T-cell (primary cell): Measurements from ENCODE around the gene USP11. TPM values are rescaled to one million over a fixed set of nuclear protein-coding genes. Genes with fewer than 3 reads are reported as not detected.
A peak's percentile ranks its signal among the peaks of the same experiment; 100 is the strongest.

Experiments used
- ATAC-seq, 4 experiments: fragments of 200-7000 bp in 3 of 4; fragments of 150-1000 bp in 1 of 4; cut with Tn5 transposase; replicated peaks in 1 of 4; 1 replicate in 3 of 4; 2 replicates in 1 of 4; pipeline ENCODE4 v1.10.0; 2021; ENCODE audit warnings: moderate library complexity in 3 of 4, mild to moderate bottlenecking in 2 of 4, moderate number of reproducible peaks in 1 of 4
- CTCF ChIA-PET, 2 donors: fragments of 300-600 bp; sonication (Branson Sonifier 250); formaldehyde crosslinking; loops; one replicate each; lab custom pipeline; 2022; ENCODE audit warnings: antibody characterized with exemption in 2 of 2; lab: Charles Lee
- POLR2A ChIA-PET, 2 donors: fragments of 300-600 bp; sonication (Branson Sonifier 250); formaldehyde crosslinking; loops; one replicate each; lab custom pipeline; 2022; ENCODE audit warnings: antibody characterized with exemption in 2 of 2; lab: Charles Lee
- DNase-seq, 35 experiments: peaks; one replicate each; pipeline versions ENCODE4 v3.0.0 to v3.0.0-alpha.2; 2013 to 2023
- H3K27ac ChIP-seq: one replicate; pipeline ENCODE4 v1.5.1; 2013; ENCODE audit warnings: low read length
- H3K27me3 ChIP-seq, 2 experiments: replicated peaks in 1 of 2; 1 replicate in 1 of 2; 2 replicates in 1 of 2; pipeline versions ENCODE4 v1.6.1 to v1.7.0; 2013; ENCODE audit warnings: low read length in 1 of 2, mixed read lengths in 1 of 2; ENCODE audit not compliant: control insufficient read depth in 2 of 2, insufficient read depth in 2 of 2; ENCODE audit errors: extremely low read depth in 1 of 2
- H3K36me3 ChIP-seq, 2 donors: 1 replicate in 1 of 2; 2 replicates in 1 of 2; pipeline versions ENCODE4 v1.6.1 to v1.7.0; 2013; ENCODE audit warnings: low read length in 1 of 2; ENCODE audit not compliant: control insufficient read depth in 2 of 2, insufficient read depth in 1 of 2; ENCODE audit errors: extremely low read depth in 1 of 2
- H3K4me1 ChIP-seq, 2 experiments: 1 replicate in 1 of 2; 2 replicates in 1 of 2; pipeline versions ENCODE4 v1.6.1 to v1.7.0; 2013; ENCODE audit warnings: low read length in 2 of 2, mixed read lengths in 1 of 2; ENCODE audit not compliant: insufficient read depth in 2 of 2, control insufficient read depth in 1 of 2; ENCODE audit errors: extremely low read depth in 1 of 2
- H3K4me3 ChIP-seq, 2 donors: 1 replicate in 1 of 2; 2 replicates in 1 of 2; pipeline versions ENCODE4 v1.5.1 to v1.7.0; 2013; ENCODE audit warnings: mild to moderate bottlenecking in 2 of 2, low read length in 1 of 2, moderate library complexity in 1 of 2; ENCODE audit not compliant: control insufficient read depth in 1 of 2; ENCODE audit errors: extremely low read depth in 1 of 2
- H3K9me3 ChIP-seq: 2 replicates; pipeline ENCODE4 v1.7.0; 2013
- H3K27ac Mint-ChIP-seq, 2 donors: one replicate each; pipeline ENCODE4 v1.8.0; 2020 to 2021; ENCODE audit warnings: mild to moderate bottlenecking in 2 of 2, mixed read lengths in 2 of 2
- H3K27me3 Mint-ChIP-seq, 2 donors: one replicate each; pipeline ENCODE4 v1.8.0; 2021 to 2022; ENCODE audit warnings: mixed read lengths in 2 of 2
- H3K36me3 Mint-ChIP-seq: one replicate; pipeline ENCODE4 v1.8.0; 2021; ENCODE audit warnings: mixed read lengths
- H3K4me1 Mint-ChIP-seq, 3 donors: one replicate each; pipeline ENCODE4 v1.8.0; 2020 to 2022; ENCODE audit warnings: mixed read lengths in 3 of 3, mild to moderate bottlenecking in 1 of 3
- H3K4me3 Mint-ChIP-seq, 3 donors: one replicate each; pipeline ENCODE4 v1.8.0; 2020 to 2022; ENCODE audit warnings: mild to moderate bottlenecking in 3 of 3, mixed read lengths in 3 of 3, moderate library complexity in 3 of 3
- H3K9me3 Mint-ChIP-seq, 3 donors: one replicate each; pipeline ENCODE4 v1.8.0; 2020 to 2022; ENCODE audit warnings: mixed read lengths in 3 of 3
- whole genome bisulfite sequencing: methylation state at CpG from one replicate; pipeline ENCODE4 v1.1.5; 2013; ENCODE audit warnings: missing lambda C conversion rate; ENCODE audit not compliant: insufficient coverage; 5-methylcytosine and 5-hydroxymethylcytosine counted together
- total RNA-seq, 35 experiments: library from RNA in 6 of 35; stranded (reverse) in 6 of 35; fragments of 120-200 nt in 1 of 35; gene quantifications; one replicate each; pipeline versions ENCODE4 v1.2.1 to v1.2.4 and lab custom pipeline; 2013 to 2026

The USP11 gene
- total RNA-seq, 5 donors from 2014 or later (not counting 1 experiment from before 2014, with no cell fraction given): 72.3 to 122 (median 85.5) TPM

DNA sequence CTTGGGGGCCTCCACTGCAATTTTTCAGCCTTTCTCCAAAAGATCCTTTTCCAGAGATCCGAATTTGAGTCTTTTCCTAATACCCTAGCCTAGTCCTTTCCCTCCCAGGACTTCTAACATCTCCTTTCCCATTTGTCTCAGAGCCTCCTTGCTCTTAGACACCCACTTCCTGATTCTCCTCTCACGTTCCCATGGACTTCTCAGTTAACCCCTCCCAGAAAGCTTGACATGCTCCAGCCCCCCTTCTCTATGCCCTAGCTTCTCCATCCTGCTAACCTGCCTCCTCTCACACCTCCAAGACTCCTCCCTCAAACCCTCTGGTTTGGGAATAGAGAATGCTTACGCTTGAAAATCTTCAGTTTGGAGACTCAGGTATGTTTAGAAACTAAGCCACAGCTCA, 36.7 kb upstream of the USP11 start:
- Mint-ChIP-seq H3K9me3 (no peaks in the 10 kb centered on the region), H3K4me1 (peaks cover 51 to 69% (median 62%) of the 10 kb centered on the region in 3 donors), H3K4me3 (peak overlapping the region; percentile 67 to 99 (median 91)), H3K36me3 (peaks cover 6% of the 10 kb centered on the region), H3K27me3 (no peaks in the 10 kb centered on the region), H3K27ac (peak overlapping the region; percentile 63 to 79)
- Histone ChIP-seq H3K4me1 (peaks cover 29 to 57% of the 10 kb centered on the region in 2 experiments), H3K9me3 (no peaks in the 10 kb centered on the region), H3K27me3 (no peaks in the 10 kb centered on the region), H3K36me3 (peaks cover 11 to 36% of the 10 kb centered on the region in 2 donors), H3K27ac (peak overlapping the region; percentile 18), H3K4me3 (peak overlapping the region in 1 of 2 donors; percentile 8)
- WGBS: 80% methylated on average over 1 of the region's 3 CpGs
- DNase-seq: no peak
- CTCF ChIA-PET: interaction anchor here in 1 of 2 donors (1.1 kb wide), 1 partner anchor 327 kb away, joined by 3 read pairs; no protein-coding TSS in a partner anchor
- POLR2A ChIA-PET: no interaction called here
- no peak for ATAC-seq

DNA sequence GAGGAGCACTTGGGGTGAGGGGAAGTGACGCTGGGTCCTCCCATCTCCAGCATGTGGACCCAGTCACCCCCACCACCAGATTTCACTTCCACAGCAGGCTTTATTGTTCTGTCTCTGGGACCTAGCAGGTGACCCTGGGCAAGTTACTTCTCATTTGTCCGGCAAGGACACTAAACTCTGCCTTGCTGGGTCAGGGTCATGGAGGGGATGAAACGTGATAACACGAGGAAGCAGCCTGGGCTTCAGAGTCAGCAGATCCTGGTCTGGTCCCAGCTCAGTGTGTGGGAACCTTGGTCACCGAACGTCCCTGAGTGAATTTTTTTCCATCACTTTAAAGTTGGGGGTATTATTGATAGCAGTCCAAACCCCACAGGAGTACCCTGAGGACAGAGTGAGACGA, 35.3 kb upstream of the USP11 start:
- Mint-ChIP-seq H3K27me3 (no peaks in the 10 kb centered on the region), H3K4me3 (peak overlapping the region in 2 of 3 donors; percentile 17 to 91), H3K9me3 (no peaks in the 10 kb centered on the region), H3K27ac (peak overlapping the region; percentile 12 to 46), H3K36me3 (peaks cover 19% of the 10 kb centered on the region), H3K4me1 (peaks cover 56 to 61% (median 60%) of the 10 kb centered on the region in 3 donors)
- Histone ChIP-seq H3K27ac (no peak overlapping the region), H3K4me3 (no peak overlapping the region), H3K9me3 (no peaks in the 10 kb centered on the region), H3K4me1 (peaks cover 24 to 50% of the 10 kb centered on the region in 2 experiments), H3K36me3 (peaks cover 19 to 50% of the 10 kb centered on the region in 2 donors), H3K27me3 (no peaks in the 10 kb centered on the region)
- ATAC-seq (no peak), DNase-seq (no peak)
- CTCF ChIA-PET: no interaction called here
- POLR2A ChIA-PET: no interaction called here
- 83% methylated on average over 1 of the region's 7 CpGs for WGBS

DNA sequence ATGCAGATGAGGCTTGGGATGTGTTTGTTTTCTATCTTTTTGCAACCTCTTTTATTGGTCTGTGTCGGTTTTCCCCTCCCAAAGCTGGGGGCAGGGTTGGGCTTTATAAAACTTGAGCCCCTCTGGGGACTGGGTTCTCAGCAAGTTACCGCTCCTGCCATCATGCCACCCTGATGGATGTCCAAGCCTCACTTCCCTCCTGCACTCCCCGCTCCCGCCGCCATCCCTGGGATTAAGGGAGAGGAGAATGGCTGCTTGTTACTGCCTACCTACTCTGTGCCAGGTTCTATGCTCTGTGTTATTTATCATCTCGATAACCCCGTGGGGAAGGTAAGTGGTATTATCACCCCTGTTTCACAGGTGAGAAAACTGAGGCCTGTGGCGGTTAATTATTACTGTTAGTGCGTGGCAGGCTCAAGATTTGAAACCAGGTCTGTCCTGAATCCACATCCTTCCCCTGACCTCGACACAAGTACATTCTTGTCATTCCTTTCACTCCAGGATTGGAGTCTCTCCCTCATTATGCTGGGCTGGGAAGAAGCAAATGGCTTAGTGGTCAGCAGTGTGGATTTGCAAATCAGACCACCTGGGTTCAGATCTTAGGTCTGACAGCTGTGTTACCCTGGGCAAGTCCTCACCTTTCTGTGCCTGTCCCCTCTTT, 34.7 kb upstream of the USP11 start:
- Histone ChIP-seq H3K9me3 (no peaks in the 10 kb centered on the region), H3K4me1 (peaks cover 21 to 45% of the 10 kb centered on the region in 2 experiments), H3K27me3 (no peaks in the 10 kb centered on the region), H3K36me3 (peaks cover 19 to 56% of the 10 kb centered on the region in 2 donors), H3K4me3 (no peak overlapping the region), H3K27ac (no peak overlapping the region)
- H3K27me3 Mint-ChIP-seq: no peaks in the 10 kb centered on the region
- CTCF ChIA-PET: interaction anchor here in 1 of 2 donors (0.7 kb wide), 1 partner anchor 452 kb away, joined by 3 read pairs; no protein-coding TSS in a partner anchor
- peaks cover 54 to 58% (median 56%) of the 10 kb centered on the region in 3 donors for H3K4me1 Mint-ChIP-seq
- WGBS: no CpG with 5 or more reads among the region's 10 CpGs
- POLR2A ChIA-PET: no interaction called here
- H3K4me3 Mint-ChIP-seq: no peak overlapping the region
- peaks cover 23% of the 10 kb centered on the region for H3K36me3 Mint-ChIP-seq
- ATAC-seq (no peak), DNase-seq (no peak)
- no peaks in the 10 kb centered on the region for H3K9me3 Mint-ChIP-seq
- no peak overlapping the region for H3K27ac Mint-ChIP-seq

DNA sequence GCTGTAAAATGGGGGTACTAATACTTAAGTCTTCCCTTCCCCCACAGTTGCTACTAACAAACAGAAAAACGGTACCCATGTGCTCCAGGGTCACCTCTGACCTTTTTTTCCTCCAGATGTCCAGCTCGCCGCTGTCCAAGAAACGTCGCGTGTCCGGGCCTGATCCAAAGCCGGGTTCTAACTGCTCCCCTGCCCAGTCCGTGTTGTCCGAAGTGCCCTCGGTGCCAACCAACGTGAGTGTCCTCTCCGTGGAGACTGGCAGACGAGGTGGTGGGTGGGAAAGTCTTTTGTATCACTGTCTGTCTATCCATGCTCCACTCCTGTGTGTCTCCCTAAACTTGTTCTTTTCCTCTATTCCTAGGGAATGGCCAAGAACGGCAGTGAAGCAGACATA, 34.1 kb upstream of the USP11 start:
- Histone ChIP-seq H3K4me1 (peaks cover 20 to 41% of the 10 kb centered on the region in 2 experiments), H3K9me3 (no peaks in the 10 kb centered on the region), H3K27ac (no peak overlapping the region), H3K4me3 (no peak overlapping the region), H3K27me3 (no peaks in the 10 kb centered on the region), H3K36me3 (peaks cover 19 to 60% of the 10 kb centered on the region in 2 donors)
- no peak for DNase-seq
- ATAC-seq: no peak
- WGBS: no CpG with 5 or more reads among the region's 15 CpGs
- peaks cover 25% of the 10 kb centered on the region for H3K36me3 Mint-ChIP-seq
- ChIA-PET CTCF (interaction anchor here in 1 of 2 donors (0.7 kb wide), 1 partner anchor 451 kb away, joined by 3 read pairs; no protein-coding TSS in a partner anchor), POLR2A (no interaction called here)
- H3K27ac Mint-ChIP-seq: no peak overlapping the region
- H3K4me3 Mint-ChIP-seq: no peak overlapping the region
- H3K9me3 Mint-ChIP-seq: no peaks in the 10 kb centered on the region
- peaks cover 49 to 58% (median 51%) of the 10 kb centered on the region in 3 donors for H3K4me1 Mint-ChIP-seq
- H3K27me3 Mint-ChIP-seq: no peaks in the 10 kb centered on the region

DNA sequence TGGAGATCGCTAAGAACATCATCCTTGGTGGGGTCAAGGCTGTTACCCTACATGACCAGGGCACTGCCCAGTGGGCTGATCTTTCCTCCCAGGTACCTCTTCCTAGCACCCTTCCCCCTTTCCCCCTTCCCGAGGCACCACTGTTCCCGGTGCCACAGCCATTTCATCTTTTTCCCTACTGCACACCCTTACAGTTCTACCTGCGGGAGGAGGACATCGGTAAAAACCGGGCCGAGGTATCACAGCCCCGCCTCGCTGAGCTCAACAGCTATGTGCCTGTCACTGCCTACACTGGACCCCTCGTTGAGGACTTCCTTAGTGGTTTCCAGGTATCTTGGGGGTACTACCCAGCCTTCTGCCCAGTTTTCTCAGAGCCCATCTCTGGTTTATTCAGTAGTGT, 33.5 kb upstream of the USP11 start:
- ChIA-PET POLR2A (interaction anchor here in 1 of 2 donors (0.7 kb wide), 1 partner anchor 636 kb away, joined by 4 read pairs; no protein-coding TSS in a partner anchor), CTCF (no interaction called here)
- Histone ChIP-seq H3K9me3 (no peaks in the 10 kb centered on the region), H3K4me3 (no peak overlapping the region), H3K4me1 (peaks cover 20 to 40% of the 10 kb centered on the region in 2 experiments), H3K27ac (no peak overlapping the region), H3K36me3 (peaks cover 19 to 62% of the 10 kb centered on the region in 2 donors), H3K27me3 (no peaks in the 10 kb centered on the region)
- DNase-seq (no peak), ATAC-seq (no peak)
- no CpG with 5 or more reads among the region's 10 CpGs for WGBS
- H3K27ac Mint-ChIP-seq: no peak overlapping the region
- no peak overlapping the region for H3K4me3 Mint-ChIP-seq
- peaks cover 25% of the 10 kb centered on the region for H3K36me3 Mint-ChIP-seq
- H3K9me3 Mint-ChIP-seq: no peaks in the 10 kb centered on the region
- peaks cover 46 to 56% (median 48%) of the 10 kb centered on the region in 3 donors for H3K4me1 Mint-ChIP-seq
- H3K27me3 Mint-ChIP-seq: no peaks in the 10 kb centered on the region

DNA sequence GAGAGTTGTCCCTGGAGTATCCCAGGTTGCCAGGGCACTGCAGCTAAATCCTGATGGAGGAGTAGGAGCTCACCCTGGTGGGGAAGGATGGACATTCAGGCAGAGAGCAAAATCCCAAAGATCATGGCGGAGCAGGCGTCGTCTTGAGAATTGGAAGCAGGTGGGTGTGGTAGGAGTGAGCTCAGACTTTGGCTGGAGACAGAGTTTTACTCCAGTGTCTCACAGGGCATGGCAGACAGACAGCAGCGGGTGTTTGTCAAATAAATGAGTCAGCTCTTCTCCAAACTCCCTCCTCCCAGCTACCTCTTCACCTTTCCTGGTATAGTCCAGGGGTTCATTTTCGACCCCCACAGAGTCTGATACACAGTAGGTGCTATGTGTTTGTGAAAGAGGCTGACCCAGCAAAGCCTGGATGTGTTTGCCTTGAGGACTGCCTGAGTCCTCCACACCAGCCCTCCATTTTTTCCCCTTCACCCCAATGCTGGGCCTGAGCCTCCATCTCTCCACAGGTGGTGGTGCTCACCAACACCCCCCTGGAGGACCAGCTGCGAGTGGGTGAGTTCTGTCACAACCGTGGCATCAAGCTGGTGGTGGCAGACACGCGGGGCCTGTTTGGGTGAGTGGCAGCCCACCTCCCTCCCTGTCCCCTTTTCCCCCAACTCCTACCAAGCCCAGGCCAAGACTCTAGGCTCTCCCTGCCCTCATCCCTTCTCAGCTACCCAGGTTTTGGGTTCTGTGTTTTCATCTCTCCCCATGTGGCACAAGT, 32.2 kb upstream of the USP11 start:
- no peak overlapping the region for H3K4me3 ChIP-seq
- Mint-ChIP-seq H3K4me3 (no peak overlapping the region), H3K27me3 (no peaks in the 10 kb centered on the region), H3K4me1 (peaks cover 36 to 49% (median 36%) of the 10 kb centered on the region in 3 donors), H3K36me3 (peaks cover 30% of the 10 kb centered on the region), H3K27ac (peak overlapping the region in 1 of 2 donors; percentile 61), H3K9me3 (no peaks in the 10 kb centered on the region)
- H3K4me1 ChIP-seq: peaks cover 13 to 27% of the 10 kb centered on the region in 2 experiments
- POLR2A ChIA-PET: interaction anchor here in 1 of 2 donors (0.6 kb wide), 2 partner anchors 603 to 1755 kb away, joined by 3 read pairs; no protein-coding TSS in a partner anchor
- peaks cover 22 to 71% of the 10 kb centered on the region in 2 donors for H3K36me3 ChIP-seq
- ATAC-seq (no peak), DNase-seq (no peak)
- no peak overlapping the region for H3K27ac ChIP-seq
- H3K9me3 ChIP-seq: no peaks in the 10 kb centered on the region
- WGBS: 100% methylated on average over 2 of the region's 9 CpGs
- CTCF ChIA-PET: interaction anchor here in 1 of 2 donors (0.6 kb wide), 1 partner anchor 333 kb away, joined by 4 read pairs; no protein-coding TSS in a partner anchor
- H3K27me3 ChIP-seq: no peaks in the 10 kb centered on the region
